GM19238 (cell line): ENCODE measurements around the gene ANKRD12.
"Not testable (repeated sequence)": the region's sequence is repeated elsewhere in the genome, so short reads cannot be mapped to it uniquely, and the experiment has no call there.

ENCODE experiments used
- DNase-seq: peaks from one replicate; pipeline ENCODE4 v3.0.0; 2011; ENCODE audit warnings: low spot score; ENCODE audit not compliant: insufficient read length

The ANKRD12 gene

GRCh38 chr18:9136315-9137155 lies at the start of gene ANKRD12:
TSS of gene ANKRD12 (plus strand) at chr18:9136781. CDS start at chr18:9182433, 45,652 bp downstream.
- peak; percentile 95 for DNase-seq

GRCh38 chr18:9087144-9087543 lies 49.4 kb upstream of the ANKRD12 start:
- no peak for DNase-seq

- no peak for DNase-seq
These were observed 48.3 kb upstream of the ANKRD12 start for GRCh38 chr18:9088252-9088651.

GRCh38 chr18:9088727-9089126 lies 47.9 kb upstream of the ANKRD12 start:
- not testable (repeated sequence) for DNase-seq

GRCh38 chr18:9090578-9090977 lies 46.0 kb upstream of the ANKRD12 start:
- DNase-seq: no peak

GRCh38 chr18:9091066-9091476 lies 45.5 kb upstream of the ANKRD12 start:
- no peak for DNase-seq

GRCh38 chr18:9092665-9093064 lies 43.9 kb upstream of the ANKRD12 start:
- no peak for DNase-seq

- not testable (repeated sequence) for DNase-seq
These were observed 43.5 kb upstream of the ANKRD12 start for GRCh38 chr18:9093109-9093508.

- DNase-seq: no peak
These were observed 42.0 kb upstream of the ANKRD12 start for GRCh38 chr18:9094307-9095226.

GRCh38 chr18:9095297-9096006 lies 41.1 kb upstream of the ANKRD12 start:
- no peak for DNase-seq

GRCh38 chr18:9096007-9096371 lies 40.6 kb upstream of the ANKRD12 start:
- DNase-seq: no peak

- DNase-seq: no peak
These were observed 39.9 kb upstream of the ANKRD12 start for GRCh38 chr18:9096685-9097084.

- DNase-seq: no peak
These were observed 39.2 kb upstream of the ANKRD12 start for GRCh38 chr18:9097349-9097748.

- DNase-seq: no peak
These were observed 35.8 kb upstream of the ANKRD12 start for GRCh38 chr18:9100796-9101195.

- DNase-seq: no peak
These were observed 34.7 kb upstream of the ANKRD12 start for GRCh38 chr18:9101730-9102507.

GRCh38 chr18:9102508-9103375 lies 33.8 kb upstream of the ANKRD12 start, which contains the start of gene NDUFV2:
TSS of gene NDUFV2 (plus strand) at chr18:9102699. CDS start at chr18:9102744, 45 bp downstream.
- peak; percentile 89 for DNase-seq

GRCh38 chr18:9103376-9103873 lies 33.2 kb upstream of the ANKRD12 start:
- no peak for DNase-seq

GRCh38 chr18:9104244-9104901 lies 32.2 kb upstream of the ANKRD12 start:
- no peak for DNase-seq

GRCh38 chr18:9105420-9105819 lies 31.2 kb upstream of the ANKRD12 start:
- no peak for DNase-seq
